GM21619 (cell line): Measurements from ENCODE around the gene LMNB1.

Experiments
- ATAC-seq: cut with Tn5 transposase; IDR thresholded peaks from one replicate; pipeline ENCODE4 v1.9.1; 2021; ENCODE audit not compliant: unreplicated experiment

Gene LMNB1

GRCh38 chr5:126854526-126855110 lies 77.7 kb downstream of the LMNB1 start:
- ATAC-seq, result no peak

- no peak for ATAC-seq
Observed at GRCh38 chr5:126855266-126855665, 78.3 kb downstream of the LMNB1 start.

GRCh38 chr5:126857472-126858410 lies 80.8 kb downstream of the LMNB1 start:
- ATAC-seq, result no peak

GRCh38 chr5:126858441-126858840 lies 81.5 kb downstream of the LMNB1 start:
- no peak for ATAC-seq

DNA sequence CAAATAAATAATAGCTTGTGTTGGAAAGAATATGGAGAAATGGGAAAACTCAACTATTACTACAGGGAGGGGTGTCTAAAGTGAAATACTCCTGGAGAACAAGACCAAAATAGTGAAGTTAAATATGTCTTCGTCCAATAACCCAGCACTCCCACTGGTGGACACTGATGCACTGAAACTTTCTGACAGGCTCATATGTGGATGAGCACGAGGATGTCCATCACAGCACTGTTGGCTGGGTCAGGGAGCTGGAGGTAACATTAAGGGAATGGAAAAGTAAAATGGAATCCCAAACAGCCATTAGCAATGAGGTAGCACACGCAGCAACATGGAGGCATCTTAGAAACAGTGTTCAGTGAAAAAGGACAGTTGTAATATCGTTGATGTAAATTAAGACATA lies 86.5 kb downstream of the LMNB1 start:
- ATAC-seq, result no peak

GRCh38 chr5:126864042-126864688 lies 87.2 kb downstream of the LMNB1 start:
- no peak for ATAC-seq

GRCh38 chr5:126865299-126865698 lies 88.4 kb downstream of the LMNB1 start:
- no peak for ATAC-seq

DNA sequence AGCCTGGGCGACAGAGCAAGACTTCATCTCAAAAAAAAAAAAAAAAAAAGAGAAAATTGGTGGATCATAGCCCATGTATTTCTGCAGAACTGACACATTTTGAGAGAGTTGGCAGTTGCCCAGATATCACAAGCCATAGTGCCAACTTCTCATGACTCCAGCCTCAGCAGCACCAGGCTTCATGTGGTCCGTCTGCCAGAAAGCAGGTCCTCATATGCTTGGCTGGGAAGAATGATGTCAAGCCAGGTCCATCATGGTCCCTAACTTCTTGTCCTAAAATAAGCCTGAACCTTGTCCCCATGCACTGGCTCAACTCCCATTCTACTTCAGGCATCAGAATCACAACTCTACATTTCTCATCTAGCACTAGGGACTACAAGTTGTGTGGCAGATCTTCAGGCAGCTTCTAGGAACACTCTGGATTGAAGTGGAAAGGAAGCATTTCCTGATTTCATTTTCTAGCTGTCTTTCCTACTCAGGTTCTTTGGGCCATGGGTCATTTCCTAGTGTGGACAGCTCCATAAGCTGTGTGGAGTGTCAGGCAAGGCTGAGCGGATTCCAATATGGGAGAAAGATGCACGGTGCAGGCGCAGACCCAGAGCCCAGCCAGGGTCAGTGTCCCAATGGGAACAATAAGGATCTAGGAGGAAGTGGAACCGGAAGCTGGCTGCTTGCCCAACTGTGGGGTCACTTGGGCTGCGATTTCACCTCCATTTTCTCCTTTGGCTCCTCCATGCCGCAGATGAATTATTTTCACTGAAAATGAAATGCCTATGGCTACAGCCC lies 90.1 kb downstream of the LMNB1 start:
- ATAC-seq, result no peak

DNA sequence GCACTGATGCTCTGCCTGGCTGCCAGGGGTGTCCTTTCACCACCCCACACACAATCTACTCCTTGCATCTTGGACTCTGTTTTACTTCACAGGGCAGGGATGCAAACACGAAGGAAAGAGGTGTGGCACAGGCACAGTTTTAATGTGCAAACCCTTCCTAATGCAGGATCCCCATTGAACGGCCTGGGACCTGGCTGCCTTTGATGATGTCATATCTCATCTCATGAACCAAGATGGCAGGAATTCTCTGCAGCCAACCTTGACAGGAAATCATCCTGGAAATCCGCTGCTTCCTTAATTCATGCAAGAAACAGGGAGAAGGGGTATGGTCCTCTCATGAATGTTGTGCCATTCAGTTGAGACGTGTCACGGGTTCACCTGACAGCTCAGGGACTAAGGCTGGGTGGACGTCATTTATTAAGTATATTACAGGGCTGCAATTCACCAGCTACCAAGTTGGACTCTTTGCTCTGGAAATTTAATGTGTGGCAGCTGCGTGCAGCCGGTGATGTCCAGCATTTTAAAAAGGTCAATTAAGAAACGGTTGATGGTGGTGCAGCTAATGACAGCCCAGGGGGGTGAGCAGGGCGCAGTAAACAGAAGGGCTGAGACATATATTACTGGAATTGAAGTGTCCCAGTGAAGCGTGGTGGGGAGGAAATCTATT lies 91.5 kb downstream of the LMNB1 start:
- ATAC-seq, result no peak

DNA sequence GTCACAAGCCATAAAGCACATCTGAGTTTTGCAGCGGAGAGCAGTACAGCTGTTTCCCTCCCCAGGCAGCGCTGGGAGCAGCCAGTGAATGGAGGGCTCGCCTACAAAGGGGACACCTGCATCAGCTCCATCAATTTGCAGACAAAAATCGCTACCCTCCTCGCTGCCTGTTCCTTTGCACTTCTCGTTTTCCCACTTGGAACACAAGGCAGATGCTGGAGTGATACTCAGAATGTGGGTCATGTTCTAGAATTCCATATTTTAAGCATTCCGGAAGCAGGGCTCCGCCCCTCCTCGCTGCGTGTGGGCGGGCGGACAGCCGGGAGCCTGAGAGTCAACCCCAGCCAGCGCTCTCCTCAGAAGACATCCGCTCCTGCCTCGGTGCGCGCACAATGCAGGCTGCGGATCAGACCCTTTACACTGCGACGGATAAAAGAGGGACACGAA lies 92.1 kb downstream of the LMNB1 start:
- peak; percentile 68 for ATAC-seq

- no peak for ATAC-seq
Observed at GRCh38 chr5:126871441-126871840, 94.5 kb downstream of the LMNB1 start.

GRCh38 chr5:126872561-126873354 lies 95.8 kb downstream of the LMNB1 start:
- ATAC-seq, result no peak

GRCh38 chr5:126875303-126875785 lies 98.4 kb downstream of the LMNB1 start:
- ATAC-seq, result no peak

GRCh38 chr5:126877602-126878001 lies 100.7 kb downstream of the LMNB1 start:
- no peak for ATAC-seq

GRCh38 chr5:126878085-126878484 lies 101.1 kb downstream of the LMNB1 start:
- no peak for ATAC-seq

- no peak for ATAC-seq
Observed at GRCh38 chr5:126878634-126879033, 101.7 kb downstream of the LMNB1 start.

- ATAC-seq, result no peak
Observed at GRCh38 chr5:126881821-126882600, 105.1 kb downstream of the LMNB1 start.

DNA sequence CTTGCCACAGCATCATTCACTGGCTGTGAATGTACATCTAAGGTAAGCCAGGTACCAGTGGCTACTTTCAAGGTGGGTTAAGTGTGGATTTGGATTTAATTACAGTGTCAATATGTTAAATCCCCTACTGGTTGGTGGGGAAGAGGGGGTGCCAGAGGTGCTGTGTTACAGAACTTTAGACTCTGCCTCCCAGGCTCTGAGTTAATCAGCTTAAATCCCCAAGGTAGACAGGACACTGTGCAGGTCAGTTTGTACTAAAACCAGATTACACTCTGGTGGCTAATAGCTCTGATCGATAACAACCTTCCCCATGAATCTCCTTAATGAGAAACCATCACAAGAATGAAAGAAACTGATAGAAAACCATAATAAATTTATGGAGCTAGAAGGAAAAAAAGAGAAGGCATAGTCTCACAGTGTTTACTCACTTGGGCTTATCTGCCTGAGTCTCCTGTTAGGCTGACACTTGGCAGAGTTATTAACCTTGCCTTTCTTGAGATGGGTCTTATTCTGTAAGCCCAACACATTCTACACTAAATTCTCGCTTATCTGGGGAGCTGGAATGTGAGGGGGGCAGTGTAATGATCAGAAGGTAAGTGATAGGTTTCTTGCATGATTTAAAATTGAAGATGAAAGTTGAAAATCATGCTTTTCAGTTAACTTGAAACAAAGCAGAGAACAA lies 106.8 kb downstream of the LMNB1 start:
- no peak for ATAC-seq
